GM21786 (cell line): ENCODE data around the gene SPAAR.
"Not testable (repeated sequence)": the region's sequence is repeated elsewhere in the genome, so short reads cannot be mapped to it uniquely, and the experiment has no call there.

Experiments used
- ATAC-seq: cut with Tn5 transposase; IDR thresholded peaks from one replicate; pipeline ENCODE4 v1.9.1; 2021; ENCODE audit not compliant: unreplicated experiment

Gene SPAAR

GRCh38 chr9:35920051-35920620, 10.8 kb downstream of the SPAAR start:
- no peak for ATAC-seq

- no peak for ATAC-seq
Measured at GRCh38 chr9:35923598-35923926, 14.3 kb downstream of the SPAAR start.

GRCh38 chr9:35923927-35924763, 14.9 kb downstream of the SPAAR start:
- ATAC-seq: no peak

- ATAC-seq: no peak
Measured at GRCh38 chr9:35928591-35929452, 19.5 kb downstream of the SPAAR start.

- no peak for ATAC-seq
Measured at GRCh38 chr9:35929453-35929718, 20.1 kb downstream of the SPAAR start.

- ATAC-seq: no peak
Measured at GRCh38 chr9:35930521-35930920, 21.2 kb downstream of the SPAAR start.

- ATAC-seq: no peak
Measured at GRCh38 chr9:35930989-35931388, 21.7 kb downstream of the SPAAR start.

- no peak for ATAC-seq
Measured at GRCh38 chr9:35932735-35933134, 23.4 kb downstream of the SPAAR start.

- no peak for ATAC-seq
Measured at GRCh38 chr9:35933550-35934067, 24.3 kb downstream of the SPAAR start.

GRCh38 chr9:35934069-35934468, 24.8 kb downstream of the SPAAR start:
- ATAC-seq: not testable (repeated sequence)

- no peak for ATAC-seq
Measured at GRCh38 chr9:35935261-35935660, 26.0 kb downstream of the SPAAR start.

- no peak for ATAC-seq
Measured at GRCh38 chr9:35935755-35936509, 26.6 kb downstream of the SPAAR start.

- ATAC-seq: no peak
Measured at GRCh38 chr9:35937227-35937626, 27.9 kb downstream of the SPAAR start.

GRCh38 chr9:35938474-35939356, 29.4 kb downstream of the SPAAR start:
- ATAC-seq: no peak

GRCh38 chr9:35939679-35940250, 30.5 kb downstream of the SPAAR start:
- ATAC-seq: no peak

GRCh38 chr9:35940458-35941407, 31.4 kb downstream of the SPAAR start:
- ATAC-seq: no peak

- ATAC-seq: no peak
Measured at GRCh38 chr9:35942286-35942685, 33.0 kb downstream of the SPAAR start.

- no peak for ATAC-seq
Measured at GRCh38 chr9:35944173-35944572, 34.9 kb downstream of the SPAAR start.

GRCh38 chr9:35944841-35945240, 35.6 kb downstream of the SPAAR start:
- ATAC-seq: no peak
